HG02610 (cell line): ENCODE measurements around the gene SFSWAP.
A peak's percentile ranks its signal among the peaks of the same experiment; 100 is the strongest.
"Not testable (repeated sequence)": the region's sequence is repeated elsewhere in the genome, so short reads cannot be mapped to it uniquely, and the experiment has no call there.

Source experiments
- ATAC-seq: cut with Tn5 transposase; IDR thresholded peaks from one replicate; pipeline ENCODE4 v1.9.1; 2021; ENCODE audit warnings: mild to moderate bottlenecking, moderate library complexity; ENCODE audit not compliant: unreplicated experiment

The SFSWAP gene

GRCh38 chr12:131679186-131679585 lies 31.7 kb upstream of the SFSWAP start:
- not testable (repeated sequence) for ATAC-seq

DNA sequence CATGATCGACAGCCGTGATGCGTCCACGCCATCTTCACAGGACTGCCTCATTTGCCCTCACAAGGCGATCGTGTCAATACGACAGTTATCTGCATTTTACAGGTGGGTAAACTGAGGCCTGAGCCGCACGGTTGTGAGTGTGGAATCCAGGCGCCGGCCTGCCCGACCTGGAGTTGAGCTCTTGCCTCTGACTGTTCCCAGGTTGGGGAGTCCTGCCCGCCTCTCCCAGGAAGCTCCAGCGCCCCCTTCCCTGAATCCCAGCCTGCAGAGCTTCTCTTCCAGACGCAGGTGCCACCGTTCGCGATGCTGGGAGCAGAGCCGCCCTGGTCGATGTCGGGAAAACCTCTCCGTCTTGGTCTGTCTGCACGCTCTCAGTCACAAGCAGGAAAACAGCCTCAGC lies 31.1 kb upstream of the SFSWAP start:
- ATAC-seq: not testable (repeated sequence)

- not testable (repeated sequence) for ATAC-seq
Observed at GRCh38 chr12:131680392-131681256, 30.3 kb upstream of the SFSWAP start.

DNA sequence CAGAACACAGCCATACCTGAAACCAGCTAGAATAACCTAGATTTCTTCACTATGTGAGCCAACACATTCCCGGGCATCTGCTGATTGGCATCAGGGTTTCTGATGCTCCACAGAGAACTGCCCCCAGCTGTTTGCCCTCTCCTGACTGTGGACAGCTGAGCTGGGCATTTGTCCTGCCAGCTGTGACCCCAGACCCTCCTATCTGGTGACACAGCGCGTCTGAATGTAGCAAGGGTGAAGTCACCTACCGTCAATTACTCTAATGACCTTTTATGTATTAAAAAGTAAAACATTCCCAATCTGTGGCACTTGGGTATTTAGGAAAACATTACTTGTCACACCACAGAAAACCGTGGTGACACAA lies 29.7 kb upstream of the SFSWAP start:
- no peak for ATAC-seq

GRCh38 chr12:131681746-131682509 lies 29.0 kb upstream of the SFSWAP start:
- ATAC-seq: peak; percentile 98

DNA sequence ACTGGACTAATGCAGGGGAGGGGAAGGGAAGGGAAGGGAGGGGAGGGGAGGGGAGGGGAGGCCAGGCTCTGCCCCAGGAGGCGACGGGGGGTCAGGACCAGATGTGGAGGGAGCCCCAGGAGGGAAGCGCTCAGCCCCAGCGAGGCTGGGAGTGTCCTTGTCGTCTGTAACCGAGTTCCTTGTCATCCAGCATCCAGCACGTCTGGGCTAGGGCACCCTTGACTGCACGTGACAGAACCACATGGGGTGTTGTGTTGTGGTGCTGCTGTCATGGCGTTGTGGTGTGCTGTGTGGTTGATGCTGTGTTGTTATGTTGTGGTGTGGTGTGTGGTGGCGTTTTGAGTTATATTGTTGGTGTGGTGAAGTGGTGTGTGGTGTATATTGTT lies 28.4 kb upstream of the SFSWAP start:
- ATAC-seq: no peak

DNA sequence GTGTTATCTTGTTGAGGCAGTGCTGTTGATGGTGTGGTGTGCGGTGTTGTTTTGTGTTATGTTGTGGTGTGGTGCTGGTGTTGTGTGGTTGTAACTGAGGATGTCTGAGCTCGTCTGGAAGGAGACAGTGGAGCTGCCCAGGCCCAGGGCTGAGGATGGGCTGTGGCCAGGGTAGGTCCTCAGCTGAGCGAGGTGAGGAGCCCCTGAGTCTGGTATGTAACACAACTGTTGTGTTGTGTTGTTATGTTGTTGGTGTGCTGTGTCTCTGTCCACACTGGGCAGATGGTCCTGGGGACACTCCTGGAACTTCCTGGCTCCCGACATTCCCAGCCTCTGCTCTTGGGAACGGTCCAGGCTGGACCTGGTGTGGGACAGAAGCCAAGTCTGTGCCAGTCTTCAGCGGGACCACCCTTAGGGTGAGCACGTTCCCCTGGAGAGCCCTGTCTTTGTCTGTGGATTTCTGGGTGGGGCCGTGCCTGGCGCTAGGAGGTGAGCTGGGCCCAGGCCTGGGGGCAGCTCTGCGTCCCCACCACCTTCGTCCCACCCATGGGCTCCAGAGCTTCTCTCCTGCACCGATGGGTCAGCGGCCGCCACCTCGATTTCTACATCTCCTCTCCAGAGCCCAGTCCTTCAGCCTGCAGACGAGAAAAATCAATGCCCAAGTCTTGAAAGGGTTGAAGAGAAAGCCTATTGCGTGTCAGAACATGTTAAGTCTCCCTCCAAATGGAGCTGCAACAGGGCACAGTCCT lies 27.4 kb upstream of the SFSWAP start:
- ATAC-seq: no peak

- ATAC-seq: no peak
Observed at GRCh38 chr12:131684015-131684725, 26.7 kb upstream of the SFSWAP start.

DNA sequence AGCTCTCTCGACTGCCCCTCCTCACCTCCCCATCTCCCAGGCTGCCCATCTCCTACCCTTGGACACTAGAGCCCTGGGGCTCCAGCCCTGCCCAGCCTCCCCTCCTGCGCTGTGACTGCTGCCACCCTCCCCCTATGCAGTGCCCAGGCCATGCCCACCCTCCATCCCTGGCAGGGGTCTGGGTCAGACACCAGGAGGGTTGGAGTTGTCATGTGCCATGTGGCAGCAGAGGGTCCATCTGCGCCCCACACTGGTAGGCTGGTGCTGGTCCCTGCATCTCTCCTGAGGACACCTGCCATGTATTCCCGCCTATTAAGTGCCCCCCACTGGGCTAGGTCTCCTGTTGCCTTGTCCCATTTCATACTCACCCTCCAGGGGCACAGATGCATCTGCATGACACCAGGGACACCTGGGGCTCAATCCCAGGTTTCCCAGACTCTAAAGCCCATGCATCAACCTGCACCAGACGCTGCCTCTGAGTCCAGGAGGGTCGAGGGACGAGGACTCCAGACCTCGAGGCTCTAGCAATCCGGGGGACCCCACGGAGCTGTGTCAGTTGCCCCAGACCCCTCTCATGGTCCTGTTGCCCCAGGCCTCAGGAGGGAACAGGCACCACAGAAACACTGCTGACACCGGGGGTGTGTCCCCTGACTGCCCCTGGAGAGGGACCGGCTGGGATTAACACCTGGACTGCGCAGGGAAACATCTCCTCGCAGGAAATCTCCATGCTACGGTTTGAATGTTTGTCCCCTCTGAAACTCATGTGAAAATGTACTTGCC lies 23.4 kb upstream of the SFSWAP start:
- ATAC-seq: no peak

DNA sequence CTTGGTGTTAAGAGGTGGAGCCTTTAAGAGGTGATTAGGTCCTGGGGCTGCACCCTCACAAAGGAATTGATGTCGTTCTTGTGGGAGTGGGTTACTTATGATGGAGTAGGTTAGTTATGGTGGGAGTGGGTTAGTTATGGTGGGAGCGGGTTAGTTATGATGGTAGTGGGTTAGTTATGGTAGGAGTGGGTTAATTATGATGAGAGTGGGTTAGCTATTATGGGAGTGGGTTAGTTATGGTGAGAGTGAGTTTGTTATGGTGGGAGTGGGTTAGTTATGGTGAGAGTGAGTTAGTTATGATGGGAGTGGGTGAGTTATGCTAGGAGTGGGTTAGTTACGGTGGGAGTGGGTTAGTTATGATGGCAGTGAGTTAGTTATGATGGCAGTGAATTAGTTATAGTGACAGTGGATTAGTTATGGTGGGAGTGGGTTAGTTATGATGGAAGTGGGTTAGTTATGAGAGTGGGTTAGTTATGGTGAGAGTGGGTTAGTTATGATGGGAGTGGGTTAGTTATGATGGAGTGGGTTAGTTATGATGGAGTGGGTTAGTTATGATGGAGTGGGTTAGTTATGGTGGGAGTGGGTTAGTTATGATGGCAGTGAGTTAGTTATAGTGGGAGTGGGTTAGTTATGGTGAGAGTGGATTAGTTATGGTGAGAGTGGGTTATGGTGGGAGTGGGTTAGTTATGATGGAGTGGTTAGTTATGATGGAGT lies 22.6 kb upstream of the SFSWAP start:
- no peak for ATAC-seq

GRCh38 chr12:131688845-131689154 lies 22.1 kb upstream of the SFSWAP start:
- no peak for ATAC-seq

DNA sequence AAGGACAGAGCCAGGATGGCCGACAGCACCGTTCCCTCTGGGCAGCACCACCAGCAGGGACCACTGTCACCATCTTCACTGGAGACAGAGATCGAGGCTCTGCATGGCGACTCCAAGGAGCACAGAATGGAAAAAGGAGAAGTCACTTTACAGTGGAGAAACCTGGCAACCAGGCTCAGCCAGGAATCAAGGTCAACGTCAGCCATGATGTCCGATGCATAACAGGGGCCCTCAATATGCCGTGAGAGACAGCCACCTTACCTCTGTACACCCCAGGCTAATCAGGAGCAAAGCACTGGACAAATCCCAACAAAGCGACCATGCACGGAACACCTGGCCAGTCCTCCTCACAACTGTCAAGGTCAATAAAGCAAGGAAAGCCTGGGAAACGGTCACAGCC lies 20.6 kb upstream of the SFSWAP start:
- ATAC-seq: no peak

- no peak for ATAC-seq
Observed at GRCh38 chr12:131692431-131692830, 18.5 kb upstream of the SFSWAP start.

GRCh38 chr12:131693149-131693548 lies 17.7 kb upstream of the SFSWAP start:
- ATAC-seq: no peak

DNA sequence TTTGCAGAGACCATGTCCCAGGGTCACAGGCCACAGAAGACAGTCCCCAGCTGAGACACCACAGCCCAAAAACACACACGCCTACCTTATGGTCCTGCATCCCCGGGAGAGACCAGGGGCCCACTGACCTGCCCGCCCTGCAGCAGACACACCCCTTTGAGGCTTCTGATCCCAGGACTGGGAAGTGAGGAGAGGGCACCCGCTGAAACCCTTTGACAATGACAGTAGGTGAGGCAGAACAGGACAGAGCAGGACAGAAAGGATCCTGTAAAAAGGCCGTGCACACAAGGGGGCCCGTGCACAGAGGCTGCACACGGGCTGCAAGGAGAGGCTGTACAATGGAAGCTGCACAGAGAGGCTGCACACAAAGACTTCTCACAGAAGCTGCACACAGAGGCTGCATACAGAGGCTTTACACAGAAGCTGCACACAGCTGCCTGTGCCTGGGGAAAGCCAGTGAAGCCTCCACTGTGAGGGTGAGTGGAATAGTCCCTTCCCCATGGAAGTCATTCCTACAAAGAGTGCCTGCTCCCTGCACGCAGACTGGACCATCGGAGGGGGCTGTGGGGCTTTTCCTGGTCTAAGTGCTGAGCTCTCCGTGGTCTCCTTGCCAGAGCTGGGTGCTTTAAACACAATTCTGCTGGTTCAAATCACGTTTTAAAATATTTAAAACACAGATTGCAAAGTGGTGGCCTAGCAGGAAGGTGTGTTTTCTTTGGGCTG lies 16.6 kb upstream of the SFSWAP start:
- ATAC-seq: no peak

- no peak for ATAC-seq
Observed at GRCh38 chr12:131695968-131696367, 14.9 kb upstream of the SFSWAP start.

DNA sequence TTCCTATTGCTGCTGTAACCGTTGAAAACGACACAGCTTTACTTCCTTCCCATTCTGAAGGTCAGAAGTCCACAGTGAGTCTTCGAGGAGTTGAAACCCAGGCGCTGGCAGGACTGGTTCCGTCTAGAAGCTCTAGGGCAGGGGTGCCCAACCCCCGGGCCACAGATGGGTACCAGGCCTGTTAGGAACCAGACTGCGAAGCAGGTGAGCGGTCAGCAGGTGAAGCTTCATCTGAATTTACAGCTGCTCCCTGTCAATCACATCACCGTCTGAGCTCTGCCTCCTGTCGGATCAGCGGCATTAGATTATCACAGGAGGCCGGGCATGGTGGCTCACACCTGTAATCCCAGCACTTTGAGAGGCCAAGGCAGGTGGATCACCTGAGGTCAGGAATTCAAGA lies 12.6 kb upstream of the SFSWAP start:
- no peak for ATAC-seq

DNA sequence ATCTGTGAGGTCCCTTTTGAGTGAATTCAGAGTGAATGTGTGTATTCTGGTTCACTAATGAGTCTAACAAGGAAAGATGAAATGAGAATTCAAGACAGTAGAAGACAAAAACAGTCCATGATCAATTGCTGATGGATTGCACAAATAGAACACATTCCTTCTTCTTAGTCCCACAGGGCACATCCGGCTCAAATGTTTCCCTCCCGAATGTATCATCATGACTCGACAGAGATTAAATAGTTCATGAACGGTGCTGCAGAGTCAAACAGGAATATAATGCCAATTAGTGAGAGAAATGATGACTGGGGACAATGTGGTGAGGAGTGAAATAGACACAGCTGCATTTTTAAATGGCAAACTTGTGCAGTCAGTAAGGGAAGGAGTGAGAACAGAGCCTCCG lies 11.5 kb upstream of the SFSWAP start:
- ATAC-seq: no peak

DNA sequence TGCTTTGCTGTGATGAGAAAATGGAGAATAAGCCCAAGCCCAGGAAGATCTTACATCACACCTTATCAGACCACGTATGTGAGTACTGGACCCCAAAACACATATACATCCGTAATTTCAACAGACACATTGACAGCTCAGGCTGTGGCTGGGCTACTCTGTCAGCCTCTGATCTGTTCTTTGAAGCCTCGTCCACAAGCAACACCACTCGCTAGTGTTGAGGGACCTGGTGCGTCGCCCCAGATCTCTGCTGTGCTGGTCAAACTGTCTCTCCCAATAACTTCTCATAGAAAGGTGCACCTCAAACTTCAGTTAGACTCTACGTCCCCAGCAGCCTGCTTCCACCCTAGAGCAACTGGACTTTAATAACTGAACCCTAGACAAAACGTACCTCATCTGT lies 10.6 kb upstream of the SFSWAP start:
- ATAC-seq: no peak
